PC-3 (cell line): ENCODE data around the gene VSTM4. TPM values are rescaled to one million over a fixed set of nuclear protein-coding genes. Genes with fewer than 3 reads are reported as not detected.

Experiments
- ATAC-seq: fragments of 200-7000 bp; cut with Tn5 transposase; 2 replicates; pipeline ENCODE4 v1.9.1; 2020; ENCODE audit warnings: mild to moderate bottlenecking, moderate library complexity
- BruUV-seq: library from RNA; stranded (reverse); fragments of 400-500 nt; replicated peaks from 2 replicates; lab custom pipeline; 2021; lab: Mats Ljungman, UMichigan
- CTCF ChIA-PET: fragments of 300-600 bp; sonication (Branson Sonifier 250); formaldehyde crosslinking; loops from one replicate; lab custom pipeline; 2022; ENCODE audit warnings: antibody characterized with exemption; lab: Charles Lee
- POLR2A ChIA-PET: fragments of 300-600 bp; sonication (Branson Sonifier 250); formaldehyde crosslinking; loops from one replicate; lab custom pipeline; 2022; ENCODE audit warnings: antibody characterized with exemption; ENCODE audit not compliant: unreplicated experiment; lab: Charles Lee
- DNase-seq: peaks from one replicate; pipeline ENCODE4 v3.0.0-alpha.2; 2015
- H2AFZ ChIP-seq: fragments of 300-600 bp; sonication (generic); 2 replicates; pipeline ENCODE4 v1.6.0; 2016; ENCODE audit warnings: antibody characterized with exemption, low read length
- H3F3A ChIP-seq: fragments of 300-600 bp; sonication (generic); one replicate; pipeline ENCODE4 v1.6.0; 2017; ENCODE audit warnings: antibody characterized with exemption, low read length, control low read depth, mild to moderate bottlenecking; ENCODE audit not compliant: unreplicated experiment
- H3K27ac ChIP-seq: fragments of 300-600 bp; sonication (generic); 2 replicates; pipeline ENCODE4 v1.5.1; 2016; ENCODE audit warnings: mild to moderate bottlenecking, low read length
- H3K27me3 ChIP-seq: fragments of 300-600 bp; sonication (generic); 2 replicates; pipeline ENCODE4 v1.6.1; 2016; ENCODE audit warnings: low read length, mixed read lengths
- H3K36me3 ChIP-seq: fragments of 300-600 bp; sonication (generic); 2 replicates; pipeline ENCODE4 v1.6.1; 2016; ENCODE audit warnings: low read depth, mixed run types, low read length, mixed read lengths
- H3K4me1 ChIP-seq: fragments of 300-600 bp; sonication (generic); 2 replicates; pipeline ENCODE4 v1.5.1; 2016; ENCODE audit warnings: low read length; ENCODE audit not compliant: insufficient read depth
- H3K4me2 ChIP-seq: fragments of 300-600 bp; sonication (generic); 2 replicates; pipeline ENCODE4 v1.6.0; 2016; ENCODE audit warnings: low read length
- H3K4me3 ChIP-seq: fragments of 300-600 bp; sonication (generic); 2 replicates; pipeline ENCODE4 v1.5.1; 2016; ENCODE audit warnings: mild to moderate bottlenecking, low read length, mixed read lengths
- H3K79me2 ChIP-seq: fragments of 300-600 bp; sonication (generic); 2 replicates; pipeline ENCODE4 v1.6.1; 2017; ENCODE audit warnings: low read length, mixed read lengths
- H3K9ac ChIP-seq: fragments of 300-600 bp; sonication (generic); 2 replicates; pipeline ENCODE4 v1.6.0; 2016; ENCODE audit warnings: mild to moderate bottlenecking, low read length
- H3K9me2 ChIP-seq: fragments of 300-600 bp; sonication (generic); replicated peaks from 2 replicates; pipeline ENCODE4 v1.6.1; 2016; ENCODE audit warnings: mixed run types, low read length, mixed read lengths
- H3K9me3 ChIP-seq: fragments of 300-600 bp; sonication (generic); 2 replicates; pipeline ENCODE4 v1.6.1; 2016; ENCODE audit warnings: low read length, mixed read lengths
- H4K20me1 ChIP-seq: fragments of 300-600 bp; sonication (generic); 2 replicates; pipeline ENCODE4 v1.6.1; 2016; ENCODE audit warnings: low read length, mixed read lengths
- CTCF ChIP-seq: fragments of 300-600 bp; sonication (generic); conservative IDR thresholded peaks from 2 replicates; pipeline ENCODE4 v1.5.1; 2017; ENCODE audit warnings: antibody characterized with exemption, low read depth, mild to moderate bottlenecking, low read length
- EZH2 ChIP-seq: fragments of 300-600 bp; sonication (generic); IDR thresholded peaks from one replicate; pipeline ENCODE4 v1.6.1; 2017; ENCODE audit warnings: antibody characterized with exemption, mild to moderate bottlenecking, low read length; ENCODE audit not compliant: unreplicated experiment
- EZH2phosphoT487 ChIP-seq: fragments of 300-600 bp; sonication (generic); IDR thresholded peaks from 2 replicates; pipeline ENCODE4 v1.6.1; 2018; ENCODE audit warnings: mild to moderate bottlenecking, antibody characterized with exemption, low read length, borderline replicate concordance
- intact Hi-C: fragments of 100-400 bp; cut with micrococcal nuclease; formaldehyde crosslinking; loops from 2 replicates; pipeline ENCODE4 v1.9.0; 2023
- total RNA-seq: library from RNA; depleted of rRNA; stranded (reverse); fragments of >200 nt; gene quantifications from 2 replicates; pipeline ENCODE4 v1.2.3, GENCODE V29; 2014

VSTM4 gene
- total RNA-seq, 1 experiment from 2014 or later, result not detected

GRCh38 chr10:48985621-48986158, 129.6 kb downstream of the VSTM4 start:
- H3K79me2 ChIP-seq, result no peaks in the 10 kb centered on the region
- H3K4me1 ChIP-seq, result no peaks in the 10 kb centered on the region
- BruUV-seq, result no TSS peak
- H3K27me3 ChIP-seq, result peaks cover 69% of the 10 kb centered on the region
- DNase-seq (no peak), ATAC-seq (no peak)
- no peak overlapping the region for H3K9ac ChIP-seq
- no peak overlapping the region for H3K4me3 ChIP-seq
- H3K9me2 ChIP-seq, result no peaks in the 10 kb centered on the region
- H3F3A ChIP-seq, result no peaks in the 10 kb centered on the region
- no peaks in the 10 kb centered on the region for H4K20me1 ChIP-seq
- H3K27ac ChIP-seq, result no peak overlapping the region
- intact Hi-C loops, result loop anchor here (10.0 kb wide), 1 partner anchor 179 kb away; no protein-coding TSS in a partner anchor
- no peaks in the 10 kb centered on the region for H3K36me3 ChIP-seq
- no peak overlapping the region for H3K4me2 ChIP-seq
- ChIA-PET POLR2A (no interaction called here), CTCF (no interaction called here)
- no peak overlapping the region for H2AFZ ChIP-seq
- 0 out of 2 replicates have a peak, but pooled peaks cover 4% of the 10 kb centered on the region for H3K9me3 ChIP-seq
- TF ChIP-seq EZH2 (no peak), CTCF (no peak), EZH2phosphoT487 (no peak)

GRCh38 chr10:48983648-48984351, 131.5 kb downstream of the VSTM4 start:
- DNase-seq, result no peak
- TF ChIP-seq EZH2 (no peak), CTCF (peak; percentile 36; the same call in 1 of the 2 replicates)
- H3K27me3 ChIP-seq, result peaks cover 65% of the 10 kb centered on the region
- H3K36me3 ChIP-seq, result no peaks in the 10 kb centered on the region
- no peaks in the 10 kb centered on the region for H3K9me3 ChIP-seq
- no peak overlapping the region for H3K4me3 ChIP-seq
- no TSS peak for BruUV-seq
- H3K4me2 ChIP-seq, result no peak overlapping the region
- no peaks in the 10 kb centered on the region for H3F3A ChIP-seq
- no peak overlapping the region for H2AFZ ChIP-seq
- no peak overlapping the region for H3K9ac ChIP-seq
- no peaks in the 10 kb centered on the region for H3K4me1 ChIP-seq
- no peaks in the 10 kb centered on the region for H4K20me1 ChIP-seq
- H3K79me2 ChIP-seq, result no peaks in the 10 kb centered on the region
- ChIA-PET CTCF (no interaction called here), POLR2A (no interaction called here)
- no peaks in the 10 kb centered on the region for H3K9me2 ChIP-seq
- ATAC-seq, result no peak
- no peak overlapping the region for H3K27ac ChIP-seq
- intact Hi-C loops, result loop anchor here (10.0 kb wide), 1 partner anchor 181 kb away; no protein-coding TSS in a partner anchor

- DNase-seq (no peak), ATAC-seq (no peak)
- ChIA-PET CTCF (no interaction called here), POLR2A (no interaction called here)
- no peaks in the 10 kb centered on the region for H4K20me1 ChIP-seq
- no peak overlapping the region for H3K9ac ChIP-seq
- H3K27ac ChIP-seq, result no peak overlapping the region
- no peaks in the 10 kb centered on the region for H3K36me3 ChIP-seq
- H3K9me2 ChIP-seq, result no peaks in the 10 kb centered on the region
- intact Hi-C loops, result loop anchor here (10.0 kb wide), 1 partner anchor 182 kb away; no protein-coding TSS in a partner anchor
- TF ChIP-seq EZH2phosphoT487 (no peak), EZH2 (no peak), CTCF (no peak)
- H3F3A ChIP-seq, result no peaks in the 10 kb centered on the region
- no peaks in the 10 kb centered on the region for H3K4me1 ChIP-seq
- H3K9me3 ChIP-seq, result no peaks in the 10 kb centered on the region
- peaks cover 53% of the 10 kb centered on the region for H3K27me3 ChIP-seq
- no peak overlapping the region for H3K4me3 ChIP-seq
- no peaks in the 10 kb centered on the region for H3K79me2 ChIP-seq
- no peak overlapping the region for H3K4me2 ChIP-seq
- no TSS peak for BruUV-seq
- H2AFZ ChIP-seq, result no peak overlapping the region
These were observed 132.7 kb downstream of the VSTM4 start for GRCh38 chr10:48982584-48982983.
